ENCODE results near the gene XRCC5.

Gene XRCC5

DNA sequence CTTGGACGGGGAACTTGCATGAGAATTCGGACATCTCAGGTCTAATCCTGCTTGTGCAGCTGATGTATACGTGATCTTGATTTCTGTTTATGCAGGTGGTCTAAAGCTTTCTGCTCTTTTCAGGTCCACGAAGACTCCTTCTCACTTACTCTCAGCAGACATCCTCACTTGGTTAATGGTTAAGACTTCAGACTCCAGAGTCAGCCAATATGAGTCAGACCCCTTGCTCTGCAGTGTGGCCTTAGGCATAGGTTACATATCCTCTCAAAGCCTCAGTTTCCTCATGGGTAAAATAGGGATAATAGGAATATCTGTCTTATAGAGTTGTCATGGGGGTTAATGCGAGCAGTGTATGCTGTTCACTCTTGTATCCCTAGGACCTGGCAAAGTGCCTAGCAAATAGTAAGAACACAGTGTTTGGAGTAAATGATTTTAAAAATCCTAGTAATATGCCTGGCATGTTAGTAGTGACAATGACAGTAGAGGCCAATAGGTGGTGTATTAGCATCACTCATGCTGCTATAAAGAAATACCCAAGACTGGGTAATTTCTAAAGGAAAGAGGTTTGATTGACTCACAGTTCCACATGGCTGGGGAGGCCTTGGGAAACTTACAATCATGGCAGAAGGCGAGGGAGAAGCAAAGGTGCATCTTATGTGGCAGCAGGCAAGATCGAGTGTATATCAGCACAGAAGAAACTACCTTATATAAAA is 42.3 kb downstream of the XRCC5 start:
- Histone ChIP-seq H3K9ac (ENCODE audit: low read length) (no peak overlapping the region), H3K4me1 (ENCODE audit: insufficient read depth, low read length, severe bottlenecking) (no peaks in the 10 kb centered on the region), H3K79me2 (ENCODE audit: insufficient read depth, low read length) (no peaks in the 10 kb centered on the region), H3K36me3 (ENCODE audit: insufficient read depth, low read length) (peaks cover 97% of the 10 kb centered on the region), H3K27me3 (ENCODE audit: insufficient read depth, low read length) (no peaks in the 10 kb centered on the region), H3K4me3 (ENCODE audit: low read depth, low read length, poor library complexity, severe bottlenecking) (no peak overlapping the region), H3K4me2 (ENCODE audit: low read length) (no peak overlapping the region), H2AFZ (ENCODE audit: low read length) (no peak overlapping the region), H3F3A (ENCODE audit: insufficient read depth, low read length) (no peaks in the 10 kb centered on the region), H3K9me2 (ENCODE audit: low read depth, low read length) (no peaks in the 10 kb centered on the region), H3K27ac (ENCODE audit: low read depth, low read length, poor library complexity, severe bottlenecking) (no peak overlapping the region), H3K9me3 (ENCODE audit: low read length) (no peaks in the 10 kb centered on the region), H4K20me1 (ENCODE audit: insufficient read depth, low read length) (no peaks in the 10 kb centered on the region; the same call in 1 of the 2 replicates)
- TF ChIP-seq EZH2 (IDR thresholded peaks at IDR 0.05; ENCODE audit: borderline replicate concordance, low read length) (no peak), CTCF (IDR thresholded peaks at IDR 0.05; ENCODE audit: low read length) (no peak)

- Histone ChIP-seq H3K27ac (ENCODE audit: low read depth, low read length, poor library complexity, severe bottlenecking) (no peak overlapping the region), H3K4me2 (ENCODE audit: low read length) (no peak overlapping the region), H3K9ac (ENCODE audit: low read length) (no peak overlapping the region), H2AFZ (ENCODE audit: low read length) (no peak overlapping the region), H3K9me2 (ENCODE audit: low read depth, low read length) (no peaks in the 10 kb centered on the region), H3K9me3 (ENCODE audit: low read length) (no peaks in the 10 kb centered on the region), H3K36me3 (ENCODE audit: insufficient read depth, low read length) (peaks cover 95% of the 10 kb centered on the region), H3K4me1 (ENCODE audit: insufficient read depth, low read length, severe bottlenecking) (no peaks in the 10 kb centered on the region), H3K79me2 (ENCODE audit: insufficient read depth, low read length) (no peaks in the 10 kb centered on the region), H4K20me1 (ENCODE audit: insufficient read depth, low read length) (no peaks in the 10 kb centered on the region; the same call in 1 of the 2 replicates), H3F3A (ENCODE audit: insufficient read depth, low read length) (no peaks in the 10 kb centered on the region), H3K27me3 (ENCODE audit: insufficient read depth, low read length) (no peaks in the 10 kb centered on the region), H3K4me3 (ENCODE audit: low read depth, low read length, poor library complexity, severe bottlenecking) (no peak overlapping the region)
- TF ChIP-seq EZH2 (IDR thresholded peaks at IDR 0.05; ENCODE audit: borderline replicate concordance, low read length): no peak
- TF ChIP-seq CTCF (IDR thresholded peaks at IDR 0.05; ENCODE audit: low read length): no peak
Measured at GRCh38 chr2:216155954-216156353, 46.8 kb downstream of the XRCC5 start.

- H3K9me3 ChIP-seq (ENCODE audit: low read length): no peaks in the 10 kb centered on the region
- H3K27ac ChIP-seq (ENCODE audit: low read depth, low read length, poor library complexity, severe bottlenecking): no peak overlapping the region
- H3K4me3 ChIP-seq (ENCODE audit: low read depth, low read length, poor library complexity, severe bottlenecking): no peak overlapping the region
- peaks cover 95% of the 10 kb centered on the region for H3K36me3 ChIP-seq (ENCODE audit: insufficient read depth, low read length)
- no peaks in the 10 kb centered on the region for H3K79me2 ChIP-seq (ENCODE audit: insufficient read depth, low read length)
- H3K9me2 ChIP-seq (ENCODE audit: low read depth, low read length): no peaks in the 10 kb centered on the region
- H3K4me2 ChIP-seq (ENCODE audit: low read length): no peak overlapping the region
- no peaks in the 10 kb centered on the region for H3K27me3 ChIP-seq (ENCODE audit: insufficient read depth, low read length)
- TF ChIP-seq CTCF (IDR thresholded peaks at IDR 0.05; ENCODE audit: low read length) (no peak), EZH2 (IDR thresholded peaks at IDR 0.05; ENCODE audit: borderline replicate concordance, low read length) (no peak)
- H2AFZ ChIP-seq (ENCODE audit: low read length): no peak overlapping the region
- H4K20me1 ChIP-seq (ENCODE audit: insufficient read depth, low read length): no peaks in the 10 kb centered on the region; the same call in 1 of the 2 replicates
- no peak overlapping the region for H3K9ac ChIP-seq (ENCODE audit: low read length)
- H3K4me1 ChIP-seq (ENCODE audit: insufficient read depth, low read length, severe bottlenecking): no peaks in the 10 kb centered on the region
- no peaks in the 10 kb centered on the region for H3F3A ChIP-seq (ENCODE audit: insufficient read depth, low read length)
Measured at GRCh38 chr2:216156822-216157221, 47.7 kb downstream of the XRCC5 start.

Data from OCI-LY1 (cell line).